ENCODE results near the gene LACC1. TPM values are rescaled to one million over a fixed set of nuclear protein-coding genes. Genes with fewer than 3 reads are reported as not detected.

Gene LACC1
- total and polyA plus RNA-seq, 9 donors, result 2.0 to 7.3 (median 5.3) TPM

GRCh38 chr13:43838909-43839308 lies 40.8 kb upstream of the LACC1 start:
- H3K27ac ChIP-seq, result no peak overlapping the region
- H3K9me3 ChIP-seq, result no peaks in the 10 kb centered on the region
- 46 to 47% (median 47%) methylated on average over 4 of the region's 4 CpGs for WGBS, 3 donors
- DNase-seq, result no peak
- TF ChIP-seq EP300 (IDR thresholded peaks at IDR 0.05), result no peak
- TF ChIP-seq POLR2A (IDR thresholded peaks at IDR 0.05), result no peak
- no peak for TF ChIP-seq CTCF (IDR thresholded peaks at IDR 0.05)
- no peaks in the 10 kb centered on the region for H3K27me3 ChIP-seq
- H3K4me1 ChIP-seq (ENCODE audit: insufficient read depth), result no peaks in the 10 kb centered on the region
- H3K4me3 ChIP-seq, result no peak overlapping the region
- intact Hi-C loops (cut with DNase I), result no loop called here
- H3K36me3 ChIP-seq, result no peaks in the 10 kb centered on the region

- no peaks in the 10 kb centered on the region for H3K27me3 ChIP-seq
- intact Hi-C loops (cut with DNase I), result no loop called here
- no peak overlapping the region for H3K4me3 ChIP-seq
- TF ChIP-seq CTCF (IDR thresholded peaks at IDR 0.05) (no peak), POLR2A (IDR thresholded peaks at IDR 0.05) (no peak)
- peaks cover 3 to 4% of the 10 kb centered on the region in 2 donors for H3K9me3 ChIP-seq
- no peak for DNase-seq
- no peaks in the 10 kb centered on the region for H3K36me3 ChIP-seq
- peaks cover 8% of the 10 kb centered on the region for H3K4me1 ChIP-seq (ENCODE audit: insufficient read depth)
- no peak overlapping the region for H3K27ac ChIP-seq
- WGBS, 3 donors, result 63 to 68% (median 65%) methylated on average over 3 of the region's 3 CpGs
These were observed 33.1 kb upstream of the LACC1 start for GRCh38 chr13:43846496-43847158.

GRCh38 chr13:43848001-43848649 lies 31.6 kb upstream of the LACC1 start:
- H3K27me3 ChIP-seq, result no peaks in the 10 kb centered on the region
- no peak overlapping the region for H3K4me3 ChIP-seq
- TF ChIP-seq EP300 (IDR thresholded peaks at IDR 0.05), result no peak
- no peak for TF ChIP-seq POLR2A (IDR thresholded peaks at IDR 0.05)
- TF ChIP-seq CTCF (IDR thresholded peaks at IDR 0.05), result no peak
- 73 to 95% (median 77%) methylated on average over 1 of the region's 1 CpG for WGBS, 3 donors
- H3K36me3 ChIP-seq, result no peaks in the 10 kb centered on the region
- intact Hi-C loops (cut with DNase I), result no loop called here
- H3K27ac ChIP-seq, result peak overlapping the region in 1 of 2 donors; percentile 37
- H3K9me3 ChIP-seq, result peaks cover 3 to 8% of the 10 kb centered on the region in 2 donors
- H3K4me1 ChIP-seq (ENCODE audit: insufficient read depth), result peaks cover 8% of the 10 kb centered on the region
- DNase-seq, result no peak

- Histone ChIP-seq H3K27me3 (no peaks in the 10 kb centered on the region), H3K9me3 (peaks cover 3 to 8% of the 10 kb centered on the region in 2 donors), H3K36me3 (no peaks in the 10 kb centered on the region), H3K27ac (no peak overlapping the region), H3K4me1 (ENCODE audit: insufficient read depth) (peaks cover 8% of the 10 kb centered on the region), H3K4me3 (no peak overlapping the region)
- intact Hi-C loops (cut with DNase I), result no loop called here
- WGBS, 3 donors, result 98 to 100% (median 100%) methylated on average over 1 of the region's 1 CpG
- TF ChIP-seq EP300 (IDR thresholded peaks at IDR 0.05) (no peak), CTCF (IDR thresholded peaks at IDR 0.05) (no peak), POLR2A (IDR thresholded peaks at IDR 0.05) (no peak)
- no peak for DNase-seq
These were observed 28.8 kb upstream of the LACC1 start for GRCh38 chr13:43850873-43851272.
